MG63 (cell line): ENCODE results near the gene ABLIM2. TPM values are rescaled to one million over a fixed set of nuclear protein-coding genes. Genes with fewer than 3 reads are reported as not detected.

Experiments
- DNase-seq: peaks from one replicate; pipeline ENCODE4 v3.0.0-alpha.2; 2020
- H3K27me3 ChIP-seq: fragments of 250-450 bp; sonication (Bioruptor Pico); 2 replicates; pipeline ENCODE4 v1.5.1; 2020; ENCODE audit warnings: mild to moderate bottlenecking, moderate library complexity
- H3K36me3 ChIP-seq: fragments of 250-450 bp; sonication (Bioruptor Pico); 2 replicates; pipeline ENCODE4 v1.5.1; 2020; ENCODE audit warnings: mild to moderate bottlenecking, moderate library complexity
- H3K4me3 ChIP-seq: fragments of 250-450 bp; sonication (Bioruptor Pico); 2 replicates; pipeline ENCODE4 v1.5.1; 2020; ENCODE audit warnings: mild to moderate bottlenecking, moderate library complexity
- H3K9me3 ChIP-seq: fragments of 250-450 bp; sonication (Bioruptor Pico); 2 replicates; pipeline ENCODE4 v1.5.1; 2020; ENCODE audit warnings: mild to moderate bottlenecking, moderate library complexity
- total RNA-seq: library from RNA; depleted of rRNA; stranded (reverse); fragments of >200 nt; shearing (Covaris generic); gene quantifications from 2 replicates; pipeline ENCODE4 v1.2.3, GENCODE V29; 2014; ENCODE audit warnings: low replicate concordance

ABLIM2 gene
- total RNA-seq, 1 experiment from 2014 or later: 1.1 TPM

DNA sequence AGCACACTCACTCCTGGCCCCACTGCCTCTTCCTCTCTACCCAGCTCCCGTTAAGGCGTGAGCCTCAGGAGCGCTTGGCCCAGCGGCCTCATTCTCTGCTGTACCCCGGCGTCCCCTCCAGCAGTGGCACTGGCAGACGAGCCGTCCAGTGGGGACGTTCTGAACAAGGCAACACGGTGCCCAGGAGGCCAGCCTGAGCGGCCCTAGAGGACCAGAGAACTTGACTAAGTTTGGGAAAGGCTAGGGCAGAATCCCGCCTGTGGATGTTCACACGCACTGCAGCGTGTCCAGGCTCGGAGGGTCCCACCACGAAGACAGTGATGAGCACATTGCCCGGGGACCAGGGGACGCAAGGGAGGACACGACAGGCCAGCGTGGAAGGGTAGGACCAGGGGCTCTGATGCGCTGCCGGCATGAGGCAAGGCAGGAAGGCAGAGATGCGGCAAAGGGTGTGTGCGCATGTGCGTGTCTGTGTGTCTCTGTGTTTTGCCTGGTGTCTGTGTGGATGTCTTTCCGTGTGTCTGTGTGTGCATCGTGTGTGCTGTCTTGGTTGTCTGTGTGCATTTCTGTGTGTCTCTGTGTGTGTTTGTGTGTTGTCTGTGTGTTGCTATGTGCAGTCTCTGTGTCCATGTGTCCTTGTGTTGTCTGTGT is 89.4 kb downstream of the ABLIM2 start:
- no peak for DNase-seq
- H3K27me3 ChIP-seq: no peaks in the 10 kb centered on the region
- no peak overlapping the region for H3K4me3 ChIP-seq
- H3K36me3 ChIP-seq: no peaks in the 10 kb centered on the region
- no peaks in the 10 kb centered on the region; the same call in 1 of the 2 replicates for H3K9me3 ChIP-seq

DNA sequence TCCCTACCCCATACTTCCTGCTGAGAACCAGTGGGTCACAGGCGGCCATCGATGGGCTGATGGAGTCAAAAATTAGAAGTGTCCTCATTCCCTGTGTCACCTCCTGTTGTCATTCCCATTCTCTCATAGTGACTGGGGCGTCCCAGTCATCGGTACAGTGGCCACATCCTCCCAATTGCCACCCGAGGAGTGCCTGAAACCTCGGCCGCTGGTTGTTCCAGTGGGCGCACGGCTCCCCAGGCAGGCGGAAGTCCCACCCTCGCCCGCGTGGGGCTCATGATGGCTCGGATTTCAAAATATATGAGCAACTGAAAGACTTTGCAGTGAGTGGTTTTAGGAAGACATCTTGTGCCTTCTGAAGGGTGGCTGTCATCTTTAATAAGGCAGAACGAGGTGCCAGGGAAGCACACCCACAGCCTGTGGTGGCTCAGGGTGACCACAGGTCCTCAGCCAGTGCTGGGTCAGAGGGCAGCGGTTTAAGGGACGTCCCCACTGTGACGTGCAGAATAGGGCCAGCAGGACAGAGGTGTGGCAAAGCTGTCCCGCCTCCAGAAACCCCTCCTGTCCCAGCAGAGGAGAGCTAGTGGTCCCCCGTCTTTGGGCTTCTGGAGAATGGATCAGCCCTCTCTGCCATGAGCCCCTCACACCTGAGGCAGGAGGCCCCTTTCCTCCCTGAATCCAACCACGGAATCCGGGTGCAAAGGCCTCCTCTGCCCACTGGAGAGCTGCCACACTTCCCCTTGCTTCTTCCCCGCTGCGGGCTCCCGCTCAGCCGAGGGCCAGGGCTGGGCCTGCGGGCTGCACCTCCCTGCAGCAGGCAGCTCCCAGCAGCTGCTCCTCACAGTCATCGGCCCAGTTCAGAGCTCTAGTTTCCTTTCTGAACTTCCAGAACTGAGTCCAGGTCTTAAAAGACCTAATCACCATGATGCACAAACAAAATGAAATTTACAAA is 90.4 kb downstream of the ABLIM2 start:
- no peaks in the 10 kb centered on the region for H3K27me3 ChIP-seq
- no peaks in the 10 kb centered on the region; the same call in 1 of the 2 replicates for H3K9me3 ChIP-seq

DNA sequence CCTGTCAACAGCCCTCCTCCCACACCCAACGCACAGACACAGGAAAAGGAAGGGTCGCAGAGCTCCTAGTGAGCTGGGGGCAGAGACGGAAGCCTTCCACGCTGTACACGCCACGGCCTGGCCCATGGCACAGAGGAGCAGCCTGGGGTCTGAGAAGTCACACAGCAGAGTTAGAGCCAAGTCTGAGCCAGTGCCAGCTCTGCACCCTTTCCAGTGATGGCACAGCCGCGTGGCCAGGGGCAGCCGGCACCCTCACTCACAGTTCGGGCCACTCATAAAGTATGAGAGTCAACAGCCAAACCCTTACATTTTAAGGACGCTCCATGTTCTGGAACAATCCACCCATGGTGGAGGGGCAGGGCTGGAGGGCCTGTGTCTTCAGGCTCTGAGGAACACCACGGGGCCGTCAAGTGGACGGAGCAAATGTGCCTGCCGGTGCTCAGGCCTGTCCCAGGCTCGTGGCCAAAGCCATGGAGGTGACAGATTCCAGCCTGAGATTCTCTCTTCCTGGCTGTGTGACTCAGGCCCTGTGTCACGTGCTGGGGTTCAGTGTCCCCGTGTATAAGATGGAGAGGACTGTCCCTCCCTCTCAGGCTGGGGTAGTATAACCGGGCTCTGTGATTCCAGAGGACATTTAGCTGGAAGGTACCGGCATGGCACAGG is 91.2 kb downstream of the ABLIM2 start:
- no peaks in the 10 kb centered on the region for H3K27me3 ChIP-seq
- no peak for DNase-seq

More for the DNA sequence above, 90.4 kb downstream of the ABLIM2 start:
- no peak for DNase-seq
- no peak overlapping the region for H3K4me3 ChIP-seq
- H3K36me3 ChIP-seq: no peaks in the 10 kb centered on the region

DNA sequence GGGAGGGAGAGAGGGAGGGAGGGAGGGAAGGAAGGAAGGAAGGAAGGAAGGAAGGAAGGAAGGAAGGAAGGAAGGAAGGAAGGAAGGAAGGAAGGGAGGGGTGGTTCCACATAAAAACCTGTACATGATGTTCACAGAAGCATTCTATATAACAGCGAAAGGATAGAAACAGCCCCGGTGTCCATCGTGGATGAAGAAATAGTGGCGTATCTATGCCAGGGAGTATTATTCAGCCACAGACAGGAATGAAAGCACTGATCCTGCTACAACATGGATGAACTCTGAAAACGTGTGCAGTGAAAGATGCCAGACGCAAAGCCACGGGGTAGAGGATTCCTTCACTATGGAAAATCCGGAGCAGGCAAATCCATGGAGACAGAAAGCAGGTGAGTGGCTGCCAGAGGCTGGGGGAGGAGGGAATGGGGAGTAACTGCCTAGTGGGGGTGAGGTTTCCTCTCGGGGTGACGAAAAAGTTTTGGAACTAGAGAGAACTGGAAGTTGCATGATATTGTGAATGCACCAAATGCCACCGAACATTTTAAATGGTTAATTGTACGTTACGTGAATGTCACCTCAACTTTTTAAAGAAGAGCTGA is 92.2 kb downstream of the ABLIM2 start:
- Histone ChIP-seq H3K4me3 (no peak overlapping the region), H3K36me3 (no peaks in the 10 kb centered on the region), H3K9me3 (no peaks in the 10 kb centered on the region; the same call in 1 of the 2 replicates), H3K27me3 (no peaks in the 10 kb centered on the region)
- no peak for DNase-seq

More for the DNA sequence above, 91.2 kb downstream of the ABLIM2 start:
- no peaks in the 10 kb centered on the region for H3K36me3 ChIP-seq
- no peak overlapping the region for H3K4me3 ChIP-seq
- no peaks in the 10 kb centered on the region; the same call in 1 of the 2 replicates for H3K9me3 ChIP-seq

- no peak for DNase-seq
- Histone ChIP-seq H3K36me3 (no peaks in the 10 kb centered on the region), H3K9me3 (no peaks in the 10 kb centered on the region; the same call in 1 of the 2 replicates), H3K27me3 (no peaks in the 10 kb centered on the region), H3K4me3 (no peak overlapping the region)
Observed at GRCh38 chr4:8063974-8064563, 94.5 kb downstream of the ABLIM2 start.

DNA sequence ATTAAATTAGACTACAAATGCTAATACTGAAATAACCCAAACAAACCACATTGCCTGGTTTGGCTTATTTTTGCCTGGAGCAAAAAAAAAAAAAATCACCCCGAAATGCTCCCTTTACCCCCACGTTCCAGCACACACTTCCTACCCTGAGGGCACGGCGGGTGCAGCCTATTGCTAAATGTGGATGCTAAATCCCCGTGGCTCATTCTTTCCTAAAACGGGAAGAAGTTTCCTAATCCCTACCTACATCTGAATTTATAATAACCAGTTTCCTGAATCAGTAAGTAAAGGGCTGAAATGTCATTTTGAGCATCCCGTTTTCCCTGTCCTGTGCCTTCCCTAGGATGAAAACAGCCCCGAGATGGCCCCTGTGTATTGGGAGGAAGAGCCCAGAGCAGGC is 97.0 kb downstream of the ABLIM2 start:
- H3K27me3 ChIP-seq: no peaks in the 10 kb centered on the region

GRCh38 chr4:8061145-8061544 is 97.5 kb downstream of the ABLIM2 start:
- DNase-seq: no peak
- no peaks in the 10 kb centered on the region for H3K27me3 ChIP-seq
- H3K4me3 ChIP-seq: no peak overlapping the region
- H3K9me3 ChIP-seq: no peaks in the 10 kb centered on the region; the same call in 1 of the 2 replicates
- no peaks in the 10 kb centered on the region for H3K36me3 ChIP-seq

More for the DNA sequence above, 97.0 kb downstream of the ABLIM2 start:
- H3K9me3 ChIP-seq: no peaks in the 10 kb centered on the region; the same call in 1 of the 2 replicates
- no peak overlapping the region for H3K4me3 ChIP-seq
- no peaks in the 10 kb centered on the region for H3K36me3 ChIP-seq
- DNase-seq: no peak

DNA sequence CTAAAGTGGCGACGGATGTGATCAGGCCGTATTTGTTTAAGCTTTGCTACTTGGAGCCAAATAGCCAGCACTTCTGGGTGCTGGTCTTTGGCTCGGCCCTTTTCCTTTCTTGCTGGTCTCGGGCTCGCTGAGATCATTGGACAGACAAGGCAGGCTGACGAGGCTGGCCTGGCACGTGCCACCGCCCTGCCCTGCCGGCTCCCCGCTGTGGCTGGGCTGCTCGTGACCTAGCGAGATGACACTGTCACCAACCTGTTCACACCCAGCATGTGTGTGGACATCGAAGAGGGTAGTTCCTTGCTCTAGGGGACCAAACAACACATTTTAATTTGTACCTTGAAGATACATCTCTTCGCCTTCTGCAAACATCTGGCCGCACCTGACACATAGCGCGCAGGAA is 98.0 kb downstream of the ABLIM2 start:
- no peaks in the 10 kb centered on the region for H3K27me3 ChIP-seq
- no peak overlapping the region for H3K4me3 ChIP-seq
- H3K9me3 ChIP-seq: no peaks in the 10 kb centered on the region; the same call in 1 of the 2 replicates
- no peak for DNase-seq
- H3K36me3 ChIP-seq: no peaks in the 10 kb centered on the region

- no peaks in the 10 kb centered on the region for H3K36me3 ChIP-seq
- no peaks in the 10 kb centered on the region for H3K9me3 ChIP-seq
- no peak overlapping the region for H3K4me3 ChIP-seq
- H3K27me3 ChIP-seq: no peaks in the 10 kb centered on the region
- no peak for DNase-seq
Observed at GRCh38 chr4:8058031-8058479, 100.6 kb downstream of the ABLIM2 start.

- no peak for DNase-seq
- Histone ChIP-seq H3K4me3 (no peak overlapping the region), H3K36me3 (no peaks in the 10 kb centered on the region), H3K27me3 (no peaks in the 10 kb centered on the region), H3K9me3 (no peaks in the 10 kb centered on the region)
Observed at GRCh38 chr4:8055206-8055605, 103.4 kb downstream of the ABLIM2 start.

GRCh38 chr4:8053688-8054449 is 104.7 kb downstream of the ABLIM2 start:
- Histone ChIP-seq H3K27me3 (no peaks in the 10 kb centered on the region), H3K4me3 (no peak overlapping the region), H3K9me3 (no peaks in the 10 kb centered on the region), H3K36me3 (no peaks in the 10 kb centered on the region)
- DNase-seq: no peak

DNA sequence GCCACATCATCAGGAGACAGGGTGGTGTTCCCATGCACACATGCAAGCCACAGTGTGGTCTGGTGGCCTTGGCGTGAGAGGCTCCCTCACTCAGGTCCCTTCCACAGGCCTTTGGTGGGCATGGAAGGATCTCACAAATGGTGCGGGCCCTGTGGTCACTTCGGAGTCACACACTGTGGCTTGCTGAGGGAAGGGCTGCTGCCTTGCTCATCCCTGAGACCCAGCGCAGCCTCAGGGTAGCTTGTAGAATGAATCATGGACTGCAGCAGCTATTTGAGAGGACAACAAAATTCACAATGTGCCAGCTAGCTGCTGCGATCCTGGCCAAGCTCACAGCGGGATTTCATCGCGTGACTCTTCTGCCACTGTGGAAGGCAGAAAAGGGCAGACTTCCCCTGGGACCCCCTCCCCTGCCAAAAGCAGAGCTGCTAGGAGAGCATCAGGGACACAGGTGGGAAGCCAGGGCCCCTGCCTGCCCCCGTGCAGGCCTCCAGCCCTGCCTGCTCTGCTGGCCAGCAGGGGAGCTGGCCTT is 106.4 kb downstream of the ABLIM2 start:
- Histone ChIP-seq H3K4me3 (no peak overlapping the region), H3K27me3 (no peaks in the 10 kb centered on the region), H3K9me3 (no peaks in the 10 kb centered on the region), H3K36me3 (no peaks in the 10 kb centered on the region)
- DNase-seq: no peak

DNA sequence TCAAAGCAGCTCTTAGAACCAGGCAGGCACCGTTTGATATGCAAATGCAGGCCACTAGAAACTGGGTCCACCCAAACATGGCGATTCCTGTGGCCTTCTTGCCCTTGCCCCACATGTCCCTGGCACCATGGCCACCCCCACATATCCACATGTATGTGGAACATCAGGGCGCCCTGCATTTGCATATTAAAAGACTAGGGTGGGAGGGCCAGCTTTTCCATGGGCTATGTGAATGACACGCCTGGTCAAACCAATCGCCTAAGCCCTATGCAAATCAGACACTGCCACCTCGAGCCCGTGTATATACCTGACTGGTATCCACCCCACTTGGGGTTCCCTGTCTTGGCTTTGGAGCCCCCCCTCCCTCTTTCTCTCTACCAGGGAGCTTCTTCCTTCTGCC is 107.0 kb downstream of the ABLIM2 start:
- Histone ChIP-seq H3K4me3 (no peak overlapping the region), H3K27me3 (no peaks in the 10 kb centered on the region), H3K9me3 (no peaks in the 10 kb centered on the region), H3K36me3 (no peaks in the 10 kb centered on the region)
- no peak for DNase-seq

DNA sequence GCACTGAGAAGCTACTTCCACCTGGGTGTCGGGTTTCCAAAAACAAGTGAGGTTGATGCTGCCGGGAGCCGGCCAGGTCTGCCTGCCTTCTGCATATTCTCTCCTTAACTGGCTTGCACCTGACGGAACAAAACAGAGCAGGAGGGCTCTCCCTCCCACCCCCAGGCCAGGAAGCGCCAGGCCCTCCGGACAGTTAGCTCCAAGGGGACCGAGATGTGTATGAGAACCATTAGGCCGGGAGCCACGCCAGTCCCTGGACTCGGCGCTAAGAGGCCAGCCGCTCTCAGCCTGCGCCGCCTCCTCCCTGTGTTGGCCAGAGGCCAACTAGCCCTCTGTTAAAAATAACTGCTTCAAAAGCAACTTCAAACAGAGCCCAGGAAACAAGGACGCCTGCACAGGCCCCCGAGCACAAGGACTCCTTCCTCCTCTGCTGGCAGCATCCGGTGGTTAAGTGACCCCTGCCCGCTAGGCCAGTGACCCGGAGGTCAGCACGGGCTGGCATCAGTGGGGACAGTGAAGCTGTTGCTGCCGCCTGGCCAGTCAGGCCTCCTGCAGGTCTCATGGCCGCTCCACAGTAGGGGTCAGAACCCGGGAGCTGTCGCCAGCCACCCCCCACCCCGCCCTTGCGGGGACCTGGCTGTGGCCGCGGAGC is 107.9 kb downstream of the ABLIM2 start:
- no peak for DNase-seq
- no peaks in the 10 kb centered on the region for H3K36me3 ChIP-seq
- no peaks in the 10 kb centered on the region for H3K27me3 ChIP-seq
- no peaks in the 10 kb centered on the region for H3K9me3 ChIP-seq
- H3K4me3 ChIP-seq: no peak overlapping the region

DNA sequence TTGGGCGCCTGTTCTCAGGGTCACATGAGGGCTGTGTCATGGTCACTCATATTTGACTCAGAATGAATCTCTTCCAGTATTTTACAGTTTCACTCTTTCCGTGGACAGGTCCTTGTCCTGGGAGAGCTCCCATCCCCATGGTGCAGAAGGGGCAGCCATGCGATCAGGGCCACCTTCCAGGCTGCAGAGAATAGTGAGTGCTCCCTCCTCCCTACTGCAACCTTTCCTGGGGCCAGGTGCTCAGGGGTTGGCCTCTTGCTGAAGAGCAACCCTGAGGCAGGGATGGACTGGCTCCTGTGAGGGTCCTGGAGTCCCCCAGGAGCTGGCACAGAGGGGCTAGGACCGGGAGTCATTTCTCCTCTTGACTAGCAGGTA is 108.4 kb downstream of the ABLIM2 start:
- no peak overlapping the region for H3K4me3 ChIP-seq
- no peaks in the 10 kb centered on the region for H3K27me3 ChIP-seq
- H3K36me3 ChIP-seq: no peaks in the 10 kb centered on the region
- no peak for DNase-seq
- H3K9me3 ChIP-seq: no peaks in the 10 kb centered on the region
